ENCODE results near the gene ZKSCAN8.

DNA sequence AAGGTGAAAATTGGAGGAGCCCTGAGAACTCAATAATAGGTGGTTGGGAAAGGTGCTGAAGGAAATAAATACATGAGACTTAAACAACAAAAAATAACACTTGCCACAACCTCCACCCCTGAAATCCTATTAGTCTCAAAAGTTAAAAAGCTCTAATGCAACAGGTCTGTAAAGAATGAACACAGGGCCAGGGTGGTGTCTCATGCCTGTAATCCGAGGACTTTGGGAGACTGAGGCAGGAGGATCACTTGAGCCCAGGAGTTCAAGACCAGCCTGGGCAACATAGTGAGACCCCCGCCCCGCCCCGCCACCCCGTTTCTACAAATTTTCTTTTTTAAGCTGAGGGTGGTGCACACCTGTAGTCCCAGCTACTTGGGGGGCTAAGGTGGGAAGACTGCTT lies 1.1 kb upstream of the ZKSCAN8 start:
- TF ChIP-seq, protein P1, sequence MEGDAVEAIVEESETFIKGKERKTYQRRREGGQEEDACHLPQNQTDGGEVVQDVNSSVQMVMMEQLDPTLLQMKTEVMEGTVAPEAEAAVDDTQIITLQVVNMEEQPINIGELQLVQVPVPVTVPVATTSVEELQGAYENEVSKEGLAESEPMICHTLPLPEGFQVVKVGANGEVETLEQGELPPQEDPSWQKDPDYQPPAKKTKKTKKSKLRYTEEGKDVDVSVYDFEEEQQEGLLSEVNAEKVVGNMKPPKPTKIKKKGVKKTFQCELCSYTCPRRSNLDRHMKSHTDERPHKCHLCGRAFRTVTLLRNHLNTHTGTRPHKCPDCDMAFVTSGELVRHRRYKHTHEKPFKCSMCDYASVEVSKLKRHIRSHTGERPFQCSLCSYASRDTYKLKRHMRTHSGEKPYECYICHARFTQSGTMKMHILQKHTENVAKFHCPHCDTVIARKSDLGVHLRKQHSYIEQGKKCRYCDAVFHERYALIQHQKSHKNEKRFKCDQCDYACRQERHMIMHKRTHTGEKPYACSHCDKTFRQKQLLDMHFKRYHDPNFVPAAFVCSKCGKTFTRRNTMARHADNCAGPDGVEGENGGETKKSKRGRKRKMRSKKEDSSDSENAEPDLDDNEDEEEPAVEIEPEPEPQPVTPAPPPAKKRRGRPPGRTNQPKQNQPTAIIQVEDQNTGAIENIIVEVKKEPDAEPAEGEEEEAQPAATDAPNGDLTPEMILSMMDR (IDR thresholded peaks at IDR 0.05; ENCODE audit: insufficient read depth, low read length, poor library complexity, severe bottlenecking) = no peak
- TF ChIP-seq EZH2phosphoT487 (conservative IDR thresholded peaks at IDR 0.05; ENCODE audit: low read length) = no peak
